CD4-positive, alpha-beta T cell (primary cell): ENCODE data around the gene IGF1R. TPM values are rescaled to one million over a fixed set of nuclear protein-coding genes. Genes with fewer than 3 reads are reported as not detected.

Source experiments
- ATAC-seq: fragments of 200-7000 bp; cut with Tn5 transposase; one replicate; pipeline ENCODE4 v1.10.0; 2022; ENCODE audit warnings: mild to moderate bottlenecking; ENCODE audit not compliant: poor library complexity
- CTCF ChIA-PET: fragments of 350-600 bp; sonication (Branson Sonifier 250); formaldehyde crosslinking; loops from one replicate; lab custom pipeline; 2021; ENCODE audit warnings: antibody characterized with exemption, inconsistent platforms; lab: Charles Lee
- POLR2A ChIA-PET: fragments of 350-600 bp; sonication (Branson Sonifier 250); formaldehyde crosslinking; loops from one replicate; lab custom pipeline; 2021; ENCODE audit warnings: antibody characterized with exemption, inconsistent platforms; lab: Charles Lee
- DNase-seq, 14 experiments: peaks; one replicate each; pipeline ENCODE4 v3.0.0-alpha.2; 2013 to 2020; ENCODE audit warnings: mixed read lengths in 2 of 14
- H3K27ac ChIP-seq, 2 donors: one replicate each; pipeline versions ENCODE4 v1.5.1 to v1.7.0; 2013; ENCODE audit warnings: low read length in 2 of 2, low read depth in 1 of 2, mild to moderate bottlenecking in 1 of 2
- H3K27me3 ChIP-seq, 2 experiments: 1 replicate in 1 of 2; 2 replicates in 1 of 2; pipeline versions ENCODE4 v1.6.1 to v1.7.0; 2013; ENCODE audit warnings: low read length in 2 of 2, control low read depth in 1 of 2, mild to moderate bottlenecking in 1 of 2, moderate library complexity in 1 of 2; ENCODE audit not compliant: insufficient read depth in 2 of 2, control insufficient read depth in 1 of 2
- H3K36me3 ChIP-seq: one replicate; pipeline ENCODE4 v1.6.1; 2013; ENCODE audit warnings: low read length, control low read depth; ENCODE audit not compliant: insufficient read depth
- H3K4me1 ChIP-seq: one replicate; pipeline ENCODE4 v1.6.1; 2013; ENCODE audit warnings: low read length, control low read depth; ENCODE audit not compliant: insufficient read depth
- H3K4me3 ChIP-seq: one replicate; pipeline ENCODE4 v1.5.1; 2013; ENCODE audit warnings: mild to moderate bottlenecking, low read length, moderate library complexity
- H3K9me3 ChIP-seq, 2 experiments: 1 replicate in 1 of 2; 2 replicates in 1 of 2; pipeline versions ENCODE4 v1.6.1 to v1.7.0; 2013; ENCODE audit warnings: low read length in 2 of 2, mild to moderate bottlenecking in 2 of 2, control low read depth in 1 of 2, moderate library complexity in 1 of 2; ENCODE audit not compliant: control insufficient read depth in 1 of 2, insufficient read depth in 1 of 2
- H3K27ac Mint-ChIP-seq: one replicate; pipeline ENCODE4 v1.8.0; 2020; ENCODE audit warnings: mixed read lengths
- H3K27me3 Mint-ChIP-seq: one replicate; pipeline ENCODE4 v1.8.0; 2021; ENCODE audit warnings: mixed read lengths
- H3K36me3 Mint-ChIP-seq: one replicate; pipeline ENCODE4 v1.8.0; 2021; ENCODE audit warnings: low read depth, mixed read lengths
- H3K4me1 Mint-ChIP-seq: one replicate; pipeline ENCODE4 v1.8.0; 2021; ENCODE audit warnings: low read depth, mixed read lengths
- H3K4me3 Mint-ChIP-seq: one replicate; pipeline ENCODE4 v1.8.0; 2020; ENCODE audit warnings: mild to moderate bottlenecking, mixed read lengths
- H3K9me3 Mint-ChIP-seq: one replicate; pipeline ENCODE4 v1.8.0; 2020; ENCODE audit warnings: mixed read lengths
- intact Hi-C, 2 experiments: fragments of 100-400 bp; cut with DNase I in 1 of 2; cut with micrococcal nuclease in 1 of 2; formaldehyde crosslinking; loops; one replicate each; pipeline versions ENCODE4 v1.15.1 to v1.9.0; 2023 to 2025; cut with DNase I, micrococcal nuclease
- total RNA-seq, 174 experiments: library from RNA in 2 of 174; stranded (reverse) in 2 of 174; gene quantifications; one replicate each; pipeline ENCODE4 v1.2.3 and lab custom pipeline; 2021 to 2026
- TF ChIP-seq, protein P1 (sequence below): fragments of 200-600 bp; IDR thresholded peaks from one replicate; pipeline ENCODE4 v1.8.0; 2022; ENCODE audit warnings: antibody characterized with exemption, mild to moderate bottlenecking

IGF1R gene
- total RNA-seq, 2 experiments from 2014 or later, result 39.2 to 40.3 TPM

DNA sequence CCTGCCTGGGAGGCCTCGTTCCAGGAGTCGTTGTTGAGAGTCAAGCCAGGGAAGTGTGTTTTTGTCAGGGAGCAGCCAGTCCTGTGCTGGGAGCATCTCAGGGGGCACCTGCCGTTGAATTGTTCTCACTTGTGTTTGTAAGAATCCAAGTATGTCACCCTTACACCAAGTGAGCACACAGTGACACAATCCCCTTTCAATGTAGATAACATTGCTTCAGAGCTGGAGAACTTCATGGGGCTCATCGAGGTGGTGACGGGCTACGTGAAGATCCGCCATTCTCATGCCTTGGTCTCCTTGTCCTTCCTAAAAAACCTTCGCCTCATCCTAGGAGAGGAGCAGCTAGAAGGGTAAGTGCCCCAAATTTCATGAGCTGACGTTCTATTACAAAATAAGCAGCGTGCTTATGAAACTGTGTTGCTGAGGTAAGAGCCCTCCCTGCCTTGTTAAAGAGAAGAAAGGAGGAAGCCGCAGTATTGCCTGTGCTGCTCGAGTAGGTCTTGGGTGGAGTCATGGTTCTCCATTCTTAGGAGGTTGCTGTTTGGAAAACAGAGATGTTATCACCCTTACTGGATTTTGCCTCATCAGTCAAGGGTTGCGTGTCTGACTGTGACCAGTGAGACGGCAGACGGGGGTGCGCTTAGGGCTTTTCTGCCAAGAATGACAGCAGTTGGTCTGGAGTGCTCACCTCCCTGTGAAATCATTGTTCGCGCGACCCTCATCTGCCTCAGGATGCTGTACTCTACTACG is 251.1 kb downstream of the IGF1R start:
- ATAC-seq (no peak), DNase-seq (peak in 2 of 14 experiments; percentile 14 to 34)
- H3K4me3 ChIP-seq, result no peak overlapping the region
- CTCF ChIA-PET, result no interaction called here
- Mint-ChIP-seq H3K27me3 (no peaks in the 10 kb centered on the region), H3K4me3 (no peak overlapping the region), H3K9me3 (no peaks in the 10 kb centered on the region), H3K27ac (no peak overlapping the region), H3K4me1 (peaks cover 12% of the 10 kb centered on the region), H3K36me3 (peaks cover 72% of the 10 kb centered on the region)
- POLR2A ChIA-PET, result no interaction called here
- H3K36me3 ChIP-seq, result peaks cover 7% of the 10 kb centered on the region
- H3K27ac ChIP-seq, result no peak overlapping the region
- intact Hi-C loops, result loop anchor here in 1 of 2 experiments (5.0 kb wide), 1 partner anchor 643 kb away; no protein-coding TSS in a partner anchor
- TF ChIP-seq, protein P1, sequence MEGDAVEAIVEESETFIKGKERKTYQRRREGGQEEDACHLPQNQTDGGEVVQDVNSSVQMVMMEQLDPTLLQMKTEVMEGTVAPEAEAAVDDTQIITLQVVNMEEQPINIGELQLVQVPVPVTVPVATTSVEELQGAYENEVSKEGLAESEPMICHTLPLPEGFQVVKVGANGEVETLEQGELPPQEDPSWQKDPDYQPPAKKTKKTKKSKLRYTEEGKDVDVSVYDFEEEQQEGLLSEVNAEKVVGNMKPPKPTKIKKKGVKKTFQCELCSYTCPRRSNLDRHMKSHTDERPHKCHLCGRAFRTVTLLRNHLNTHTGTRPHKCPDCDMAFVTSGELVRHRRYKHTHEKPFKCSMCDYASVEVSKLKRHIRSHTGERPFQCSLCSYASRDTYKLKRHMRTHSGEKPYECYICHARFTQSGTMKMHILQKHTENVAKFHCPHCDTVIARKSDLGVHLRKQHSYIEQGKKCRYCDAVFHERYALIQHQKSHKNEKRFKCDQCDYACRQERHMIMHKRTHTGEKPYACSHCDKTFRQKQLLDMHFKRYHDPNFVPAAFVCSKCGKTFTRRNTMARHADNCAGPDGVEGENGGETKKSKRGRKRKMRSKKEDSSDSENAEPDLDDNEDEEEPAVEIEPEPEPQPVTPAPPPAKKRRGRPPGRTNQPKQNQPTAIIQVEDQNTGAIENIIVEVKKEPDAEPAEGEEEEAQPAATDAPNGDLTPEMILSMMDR, result no peak
- no peaks in the 10 kb centered on the region for H3K4me1 ChIP-seq
- no peaks in the 10 kb centered on the region for H3K27me3 ChIP-seq
- H3K9me3 ChIP-seq, result no peaks in the 10 kb centered on the region

DNA sequence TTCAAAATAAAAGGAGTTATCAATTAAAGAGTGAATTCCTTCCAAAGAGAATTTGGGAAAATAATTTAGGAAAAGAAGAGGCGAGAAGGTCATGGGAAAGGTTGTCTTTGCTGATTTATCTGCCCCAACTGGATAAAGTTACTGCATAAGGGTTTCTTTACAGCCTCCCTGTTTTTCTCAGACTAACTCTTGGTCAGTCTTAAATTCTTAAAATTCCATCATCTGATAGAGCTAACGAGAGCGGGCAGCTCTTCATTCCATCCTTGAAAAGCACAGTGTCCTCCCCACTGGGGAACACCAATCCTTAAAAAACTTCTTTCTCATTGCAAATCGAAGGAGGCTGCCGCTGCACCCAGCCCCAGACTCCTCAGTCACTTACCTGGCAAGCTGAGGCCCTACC is 252.0 kb downstream of the IGF1R start:
- H3K4me3 Mint-ChIP-seq, result no peak overlapping the region
- no peak overlapping the region for H3K27ac Mint-ChIP-seq
- ATAC-seq, result no peak
- intact Hi-C loops, result no loop called here
- POLR2A ChIA-PET, result no interaction called here
- H3K27me3 Mint-ChIP-seq, result no peaks in the 10 kb centered on the region
- Histone ChIP-seq H3K4me1 (no peaks in the 10 kb centered on the region), H3K4me3 (no peak overlapping the region), H3K27ac (no peak overlapping the region), H3K36me3 (peaks cover 7% of the 10 kb centered on the region), H3K9me3 (no peaks in the 10 kb centered on the region), H3K27me3 (no peaks in the 10 kb centered on the region)
- no peak for DNase-seq
- CTCF ChIA-PET, result no interaction called here
- TF ChIP-seq, protein P1, result no peak
- H3K36me3 Mint-ChIP-seq, result peaks cover 69% of the 10 kb centered on the region
- H3K4me1 Mint-ChIP-seq, result peaks cover 12% of the 10 kb centered on the region
- no peaks in the 10 kb centered on the region for H3K9me3 Mint-ChIP-seq

DNA sequence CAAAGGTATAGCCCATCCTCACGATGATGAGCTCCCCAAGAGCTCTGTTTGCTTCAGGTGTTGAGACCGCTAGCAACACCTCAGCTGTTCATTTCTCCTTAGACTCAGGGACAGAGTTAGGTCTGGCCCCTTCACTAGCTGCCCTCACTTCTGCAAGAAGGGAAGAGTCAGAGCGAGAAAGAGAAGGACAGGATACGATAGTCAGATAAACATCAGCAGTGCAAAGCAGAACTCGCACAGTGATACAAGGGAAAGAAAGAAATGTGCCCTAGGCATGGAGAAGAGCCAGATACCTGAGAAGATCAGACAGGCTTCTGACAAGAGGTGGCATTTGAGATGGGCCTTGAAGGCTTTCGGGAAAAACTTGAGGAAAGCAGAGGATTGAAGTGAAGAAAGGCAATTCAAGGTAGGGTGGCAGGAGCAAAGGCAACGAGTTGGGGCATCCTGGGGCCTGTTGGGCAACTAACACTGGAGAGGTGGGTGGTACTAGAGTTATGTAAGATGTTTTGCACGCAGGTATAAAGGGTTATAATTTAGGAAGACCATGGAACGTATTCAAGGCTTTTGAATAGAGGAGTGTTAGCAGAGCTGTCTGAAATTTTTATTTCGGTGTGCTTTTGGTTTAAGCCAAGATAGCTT is 253.2 kb downstream of the IGF1R start:
- TF ChIP-seq, protein P1, result no peak
- Histone ChIP-seq H3K27ac (no peak overlapping the region), H3K9me3 (no peaks in the 10 kb centered on the region), H3K27me3 (no peaks in the 10 kb centered on the region), H3K4me1 (no peaks in the 10 kb centered on the region), H3K36me3 (peaks cover 5% of the 10 kb centered on the region), H3K4me3 (no peak overlapping the region)
- H3K9me3 Mint-ChIP-seq, result no peaks in the 10 kb centered on the region
- no peaks in the 10 kb centered on the region for H3K27me3 Mint-ChIP-seq
- peaks cover 12% of the 10 kb centered on the region for H3K4me1 Mint-ChIP-seq
- no peak overlapping the region for H3K4me3 Mint-ChIP-seq
- DNase-seq (no peak), ATAC-seq (no peak)
- POLR2A ChIA-PET, result no interaction called here
- peaks cover 67% of the 10 kb centered on the region for H3K36me3 Mint-ChIP-seq
- CTCF ChIA-PET, result no interaction called here
- intact Hi-C loops, result no loop called here
- peak overlapping the region; percentile 14 for H3K27ac Mint-ChIP-seq
